ENCODE measurements around the gene MLH3.
A peak's percentile ranks its signal among the peaks of the same experiment; 100 is the strongest.

Gene MLH3

DNA sequence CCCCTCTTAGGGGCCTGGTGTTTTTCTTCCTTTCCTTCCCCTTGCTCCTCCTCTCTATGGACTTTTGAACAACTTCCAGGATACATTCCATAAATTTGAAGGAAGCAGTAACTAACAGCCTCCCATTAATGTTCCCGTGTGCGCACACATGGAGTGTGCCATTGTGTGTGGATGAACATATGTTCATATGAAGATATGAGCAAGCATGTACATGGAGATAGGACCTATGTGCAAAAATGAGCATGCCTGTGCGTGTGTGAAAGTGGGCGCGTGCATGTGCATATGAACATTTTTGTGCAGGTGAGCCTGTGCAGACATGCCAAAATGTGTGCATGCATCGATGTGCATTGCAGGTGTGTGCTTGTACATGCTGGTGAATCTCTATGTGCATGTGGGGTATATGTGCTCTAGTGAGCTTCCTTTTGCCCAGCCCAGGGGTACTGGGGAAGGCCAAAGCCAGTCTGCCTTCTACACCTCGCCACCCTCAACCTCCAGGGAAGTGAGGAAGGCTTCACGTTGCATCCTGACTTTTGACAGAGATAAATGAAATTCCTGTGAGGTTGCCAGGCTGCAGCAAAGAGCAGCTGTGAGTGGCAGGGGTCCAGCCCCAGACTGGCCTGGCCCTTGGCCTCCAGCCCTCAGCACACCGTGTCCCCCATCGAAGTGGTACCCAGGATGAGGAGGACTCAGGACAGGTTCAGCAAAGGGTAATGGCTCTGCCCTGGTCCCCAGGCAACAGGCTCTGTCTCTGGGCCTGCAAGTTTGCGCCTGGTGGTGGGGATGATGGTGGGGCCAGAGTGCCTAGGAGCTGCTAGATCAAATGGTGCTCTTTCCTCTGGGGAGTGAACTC lies 74.8 kb downstream of the MLH3 start:
- no peak overlapping the region for H3K4me2 ChIP-seq (ENCODE audit: low read length, poor library complexity, severe bottlenecking)
- H2BK5ac ChIP-seq (ENCODE audit: low read depth, low read length, poor library complexity, severe bottlenecking) = no peak overlapping the region
- H3K27me3 ChIP-seq (ENCODE audit: control insufficient read depth in 1 of 2, insufficient read depth in 1 of 2, low read length in 2 of 2) = no peaks in the 10 kb centered on the region
- H2AK5ac ChIP-seq (ENCODE audit: low read length, severe bottlenecking) = no peak overlapping the region
- no peak overlapping the region for H4K8ac ChIP-seq (ENCODE audit: low read length)
- H3K36me3 ChIP-seq (ENCODE audit: control insufficient read depth in 1 of 2, insufficient read depth in 2 of 2, low read depth in 1 of 2, low read length in 2 of 2) = no peaks in the 10 kb centered on the region
- no peak overlapping the region for H3K14ac ChIP-seq (ENCODE audit: low read length in 2 of 2)
- H3K18ac ChIP-seq (ENCODE audit: low read depth in 1 of 2, low read length in 2 of 2) = no peak overlapping the region
- no peaks in the 10 kb centered on the region for H3K9me3 ChIP-seq (ENCODE audit: control insufficient read depth, low read length)
- no peak for DNase-seq
- no peak overlapping the region for H2AFZ ChIP-seq (ENCODE audit: low read depth, low read length)
- H4K91ac ChIP-seq (ENCODE audit: low read length) = no peak overlapping the region
- H2BK12ac ChIP-seq (ENCODE audit: low read length in 2 of 2) = no peak overlapping the region
- no peak overlapping the region for H2BK15ac ChIP-seq (ENCODE audit: low read depth, poor library complexity, severe bottlenecking)
- 93% methylated on average over 11 of the region's 11 CpGs for WGBS
- H3K23ac ChIP-seq (ENCODE audit: low read length in 2 of 2) = no peak overlapping the region
- H2BK120ac ChIP-seq (ENCODE audit: low read depth, low read length) = no peak overlapping the region
- H3K27ac ChIP-seq (ENCODE audit: low read length, poor library complexity, severe bottlenecking) = no peak overlapping the region
- H3K79me1 ChIP-seq (replicated peaks; ENCODE audit: low read length, poor library complexity, severe bottlenecking) = no peaks in the 10 kb centered on the region
- peaks cover 52% of the 10 kb centered on the region for H3K4me1 ChIP-seq (ENCODE audit: control insufficient read depth, insufficient read depth, low read depth, low read length)
- no peak overlapping the region for H3K9ac ChIP-seq (ENCODE audit: low read length)
- no peak overlapping the region for H3K4ac ChIP-seq (ENCODE audit: low read depth in 1 of 2, low read length in 2 of 2)
- no peak overlapping the region for H3K4me3 ChIP-seq (ENCODE audit: insufficient read depth in 1 of 2, low read depth in 1 of 2, low read length in 2 of 2)

DNA sequence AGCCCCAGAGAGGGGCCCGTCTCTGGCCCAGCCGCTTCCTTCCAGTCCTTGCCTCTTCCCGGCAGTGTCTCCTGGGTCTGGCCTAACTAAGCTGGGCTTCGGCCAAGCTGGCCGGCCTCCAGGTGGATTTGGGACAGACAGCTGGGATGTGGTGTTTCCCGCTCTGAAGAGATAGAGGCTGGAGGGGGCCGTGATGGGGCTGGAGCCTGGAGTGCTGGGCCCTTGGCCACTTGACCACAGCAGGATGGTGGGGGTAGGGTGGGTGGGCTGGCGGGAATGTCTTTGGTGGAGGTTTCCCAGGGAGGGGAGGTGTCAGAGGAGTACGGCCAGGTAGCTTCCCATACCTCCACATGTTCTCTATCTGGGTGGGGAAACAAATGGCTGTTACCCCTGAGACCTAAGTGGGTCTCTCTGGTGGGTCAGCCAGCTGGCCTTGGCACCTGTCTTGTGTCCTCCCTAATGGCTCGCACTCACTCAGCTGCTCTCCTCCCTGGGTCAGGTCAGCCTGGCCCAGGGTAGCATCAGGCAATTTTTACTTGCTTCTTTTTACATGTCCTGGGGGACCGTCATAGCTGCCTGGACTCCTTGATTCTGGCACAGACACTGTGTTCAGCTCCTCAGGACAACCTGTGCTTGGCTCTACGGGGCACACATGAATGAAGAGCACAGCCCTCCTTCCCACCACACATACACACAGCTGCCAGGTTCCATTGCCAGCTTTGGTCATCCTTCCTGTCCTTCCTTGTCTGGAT lies 76.0 kb downstream of the MLH3 start:
- Histone ChIP-seq H3K4me1 (ENCODE audit: control insufficient read depth, insufficient read depth, low read depth, low read length) (peaks cover 40% of the 10 kb centered on the region), H4K91ac (ENCODE audit: low read length) (no peak overlapping the region), H2BK12ac (ENCODE audit: low read length in 2 of 2) (no peak overlapping the region), H2BK15ac (ENCODE audit: low read depth, poor library complexity, severe bottlenecking) (no peak overlapping the region), H3K79me1 (replicated peaks; ENCODE audit: low read length, poor library complexity, severe bottlenecking) (no peaks in the 10 kb centered on the region), H3K23ac (ENCODE audit: low read length in 2 of 2) (no peak overlapping the region), H3K18ac (ENCODE audit: low read depth in 1 of 2, low read length in 2 of 2) (no peak overlapping the region), H4K8ac (ENCODE audit: low read length) (no peak overlapping the region), H2AFZ (ENCODE audit: low read depth, low read length) (no peak overlapping the region), H3K36me3 (ENCODE audit: control insufficient read depth in 1 of 2, insufficient read depth in 2 of 2, low read depth in 1 of 2, low read length in 2 of 2) (no peaks in the 10 kb centered on the region), H2BK5ac (ENCODE audit: low read depth, low read length, poor library complexity, severe bottlenecking) (no peak overlapping the region), H3K27me3 (ENCODE audit: control insufficient read depth in 1 of 2, insufficient read depth in 1 of 2, low read length in 2 of 2) (no peaks in the 10 kb centered on the region), H3K14ac (ENCODE audit: low read length in 2 of 2) (no peak overlapping the region), H3K27ac (ENCODE audit: low read length, poor library complexity, severe bottlenecking) (no peak overlapping the region), H2AK5ac (ENCODE audit: low read length, severe bottlenecking) (no peak overlapping the region), H3K4ac (ENCODE audit: low read depth in 1 of 2, low read length in 2 of 2) (no peak overlapping the region), H3K4me3 (ENCODE audit: insufficient read depth in 1 of 2, low read depth in 1 of 2, low read length in 2 of 2) (no peak overlapping the region), H3K4me2 (ENCODE audit: low read length, poor library complexity, severe bottlenecking) (no peak overlapping the region), H2BK120ac (ENCODE audit: low read depth, low read length) (no peak overlapping the region), H3K9ac (ENCODE audit: low read length) (no peak overlapping the region), H3K9me3 (ENCODE audit: control insufficient read depth, low read length) (no peaks in the 10 kb centered on the region)
- DNase-seq = no peak
- 87% methylated on average over 11 of the region's 12 CpGs for WGBS

- Histone ChIP-seq H3K4ac (ENCODE audit: low read depth in 1 of 2, low read length in 2 of 2) (no peak overlapping the region), H4K91ac (ENCODE audit: low read length) (peak overlapping the region; percentile 5), H3K18ac (ENCODE audit: low read depth in 1 of 2, low read length in 2 of 2) (no peak overlapping the region), H2AFZ (ENCODE audit: low read depth, low read length) (no peak overlapping the region), H3K4me3 (ENCODE audit: insufficient read depth in 1 of 2, low read depth in 1 of 2, low read length in 2 of 2) (no peak overlapping the region), H2AK5ac (ENCODE audit: low read length, severe bottlenecking) (no peak overlapping the region), H3K4me2 (ENCODE audit: low read length, poor library complexity, severe bottlenecking) (no peak overlapping the region), H2BK5ac (ENCODE audit: low read depth, low read length, poor library complexity, severe bottlenecking) (no peak overlapping the region), H3K23ac (ENCODE audit: low read length in 2 of 2) (no peak overlapping the region), H2BK12ac (ENCODE audit: low read length in 2 of 2) (no peak overlapping the region), H2BK120ac (ENCODE audit: low read depth, low read length) (peak overlapping the region; percentile 19), H3K4me1 (ENCODE audit: control insufficient read depth, insufficient read depth, low read depth, low read length) (peaks cover 33% of the 10 kb centered on the region), H3K9me3 (ENCODE audit: control insufficient read depth, low read length) (no peaks in the 10 kb centered on the region), H3K79me1 (replicated peaks; ENCODE audit: low read length, poor library complexity, severe bottlenecking) (no peaks in the 10 kb centered on the region), H3K27me3 (ENCODE audit: control insufficient read depth in 1 of 2, insufficient read depth in 1 of 2, low read length in 2 of 2) (no peaks in the 10 kb centered on the region), H3K9ac (ENCODE audit: low read length) (no peak overlapping the region), H3K36me3 (ENCODE audit: control insufficient read depth in 1 of 2, insufficient read depth in 2 of 2, low read depth in 1 of 2, low read length in 2 of 2) (no peaks in the 10 kb centered on the region), H3K27ac (ENCODE audit: low read length, poor library complexity, severe bottlenecking) (no peak overlapping the region), H3K14ac (ENCODE audit: low read length in 2 of 2) (no peak overlapping the region), H4K8ac (ENCODE audit: low read length) (no peak overlapping the region), H2BK15ac (ENCODE audit: low read depth, poor library complexity, severe bottlenecking) (no peak overlapping the region)
- no peak for DNase-seq
- 77% methylated on average over 15 of the region's 15 CpGs for WGBS
These were observed 76.8 kb downstream of the MLH3 start for GRCh38 chr14:74974364-74975058.

GRCh38 chr14:74973905-74974363 lies 77.3 kb downstream of the MLH3 start:
- Histone ChIP-seq H3K4ac (ENCODE audit: low read depth in 1 of 2, low read length in 2 of 2) (no peak overlapping the region), H3K4me2 (ENCODE audit: low read length, poor library complexity, severe bottlenecking) (no peak overlapping the region), H2AFZ (ENCODE audit: low read depth, low read length) (no peak overlapping the region), H2BK5ac (ENCODE audit: low read depth, low read length, poor library complexity, severe bottlenecking) (no peak overlapping the region), H4K8ac (ENCODE audit: low read length) (no peak overlapping the region), H3K27ac (ENCODE audit: low read length, poor library complexity, severe bottlenecking) (no peak overlapping the region), H3K79me1 (replicated peaks; ENCODE audit: low read length, poor library complexity, severe bottlenecking) (no peaks in the 10 kb centered on the region), H2BK15ac (ENCODE audit: low read depth, poor library complexity, severe bottlenecking) (no peak overlapping the region), H3K23ac (ENCODE audit: low read length in 2 of 2) (no peak overlapping the region), H3K9me3 (ENCODE audit: control insufficient read depth, low read length) (no peaks in the 10 kb centered on the region), H3K14ac (ENCODE audit: low read length in 2 of 2) (peak overlapping the region in 1 of 2 experiments; percentile 55), H3K36me3 (ENCODE audit: control insufficient read depth in 1 of 2, insufficient read depth in 2 of 2, low read depth in 1 of 2, low read length in 2 of 2) (no peaks in the 10 kb centered on the region), H3K18ac (ENCODE audit: low read depth in 1 of 2, low read length in 2 of 2) (no peak overlapping the region), H3K27me3 (ENCODE audit: control insufficient read depth in 1 of 2, insufficient read depth in 1 of 2, low read length in 2 of 2) (no peaks in the 10 kb centered on the region), H3K4me1 (ENCODE audit: control insufficient read depth, insufficient read depth, low read depth, low read length) (peaks cover 28% of the 10 kb centered on the region), H2BK120ac (ENCODE audit: low read depth, low read length) (peak overlapping the region; percentile 19), H3K4me3 (ENCODE audit: insufficient read depth in 1 of 2, low read depth in 1 of 2, low read length in 2 of 2) (no peak overlapping the region), H4K91ac (ENCODE audit: low read length) (no peak overlapping the region), H2AK5ac (ENCODE audit: low read length, severe bottlenecking) (no peak overlapping the region), H3K9ac (ENCODE audit: low read length) (no peak overlapping the region), H2BK12ac (ENCODE audit: low read length in 2 of 2) (peak overlapping the region in 1 of 2 experiments; percentile 22)
- WGBS = 98% methylated on average over 4 of the region's 5 CpGs
- no peak for DNase-seq
